Activated CD4-positive, alpha-beta memory T cell treated with anti-CD3 and anti-CD28 coated beads, Interleukin-2, amount 10 ng/mL, durations not matched to agents 7 days and 5 days (primary cell): ENCODE measurements around the gene MRPL51. TPM values are rescaled to one million over a fixed set of nuclear protein-coding genes. Genes with fewer than 3 reads are reported as not detected.
"Not testable (repeated sequence)": the region's sequence is repeated elsewhere in the genome, so short reads cannot be mapped to it uniquely, and the experiment has no call there.

Experiments
- CTCF ChIA-PET: fragments of 350-600 bp; sonication (Branson Sonifier 250); formaldehyde crosslinking; loops from one replicate; lab custom pipeline; 2021; ENCODE audit warnings: antibody characterized with exemption, inconsistent platforms; lab: Charles Lee
- POLR2A ChIA-PET: fragments of 350-600 bp; sonication (Branson Sonifier 250); formaldehyde crosslinking; loops from one replicate; lab custom pipeline; 2021; ENCODE audit warnings: antibody characterized with exemption; lab: Charles Lee
- DNase-seq: peaks from one replicate; pipeline ENCODE4 v3.0.0-alpha.2; 2020
- H3K27ac Mint-ChIP-seq: one replicate; pipeline ENCODE4 v1.8.0; 2021; ENCODE audit warnings: mild to moderate bottlenecking, mixed read lengths
- H3K27me3 Mint-ChIP-seq: one replicate; pipeline ENCODE4 v1.8.0; 2021; ENCODE audit warnings: mixed read lengths
- H3K36me3 Mint-ChIP-seq: one replicate; pipeline ENCODE4 v1.8.0; 2021; ENCODE audit warnings: low read depth, mixed read lengths
- H3K4me1 Mint-ChIP-seq: one replicate; pipeline ENCODE4 v1.8.0; 2021; ENCODE audit warnings: mixed read lengths
- H3K4me3 Mint-ChIP-seq: one replicate; pipeline ENCODE4 v1.8.0; 2021; ENCODE audit warnings: mild to moderate bottlenecking, mixed read lengths
- H3K9me3 Mint-ChIP-seq: one replicate; pipeline ENCODE4 v1.8.0; 2021; ENCODE audit warnings: mixed read lengths
- total RNA-seq, 2 experiments: library from RNA; stranded (reverse); gene quantifications; one replicate each; pipeline ENCODE4 v1.2.3, GENCODE V29; 2021

MRPL51 gene
- total RNA-seq = 100 to 1,000 TPM; 204 to 208 TPM

GRCh38 chr12:6492838-6493496, at the start of gene MRPL51:
MRPL51 (minus strand) TSS chr12:6493262; CDS start chr12:6493136, 126 bp downstream.
- no peaks in the 10 kb centered on the region for H3K9me3 Mint-ChIP-seq
- H3K36me3 Mint-ChIP-seq = peaks cover 48% of the 10 kb centered on the region
- ChIA-PET CTCF (interaction anchor here (0.7 to 2.2 kb wide), 11 partner anchors 19 to 260 kb away, joined by 3 to 8 read pairs (median 4); partner anchors contain the start of genes GAPDH, MLF2, NOP2 and VAMP1), POLR2A (interaction anchor here (0.6 to 10.2 kb wide), 40 partner anchors 9 to 433 kb away, joined by 3 to 163 read pairs (median 4); partner anchors contain the start of genes CD27, CDCA3, COPS7A and GAPDH)
- peak within 1 kb of the TSS; percentile 98 for H3K27ac Mint-ChIP-seq
- peaks cover 40% of the 10 kb centered on the region for H3K4me1 Mint-ChIP-seq
- DNase-seq = peak; percentile 96
- H3K4me3 Mint-ChIP-seq = peak within 1 kb of the TSS; percentile 96
- H3K27me3 Mint-ChIP-seq = no peaks in the 10 kb centered on the region

- H3K27me3 Mint-ChIP-seq = no peaks in the 10 kb centered on the region
- H3K27ac Mint-ChIP-seq = peak overlapping the region; percentile 4
- DNase-seq = no peak
- peaks cover 54% of the 10 kb centered on the region for H3K4me1 Mint-ChIP-seq
- CTCF ChIA-PET = interaction anchor here (5.9 kb wide), 1 partner anchor 10 kb away, joined by 115 read pairs; the partner anchor contains the start of gene IFFO1
- H3K4me3 Mint-ChIP-seq = no peak overlapping the region
- POLR2A ChIA-PET = interaction anchor here (1.6 kb wide), 1 partner anchor 10 kb away, joined by 4 read pairs; no protein-coding TSS in a partner anchor
- peaks cover 57% of the 10 kb centered on the region for H3K36me3 Mint-ChIP-seq
- H3K9me3 Mint-ChIP-seq = no peaks in the 10 kb centered on the region
These were observed 49.3 kb upstream of the MRPL51 start for GRCh38 chr12:6542209-6543009.

- no peaks in the 10 kb centered on the region for H3K27me3 Mint-ChIP-seq
- peaks cover 57% of the 10 kb centered on the region for H3K36me3 Mint-ChIP-seq
- no peak for DNase-seq
- ChIA-PET POLR2A (interaction anchor here (7.6 to 7.9 kb wide), 2 partner anchors 12 to 71 kb away, joined by 88 to 201 read pairs; partner anchors contain the start of genes IFFO1 and VAMP1), CTCF (interaction anchor here (2.8 to 5.9 kb wide), 3 partner anchors 10 to 117 kb away, joined by 10 to 115 read pairs (median 45); partner anchors contain the start of gene IFFO1)
- no peaks in the 10 kb centered on the region for H3K9me3 Mint-ChIP-seq
- no peak overlapping the region for H3K4me3 Mint-ChIP-seq
- H3K27ac Mint-ChIP-seq = peak overlapping the region; percentile 88
- H3K4me1 Mint-ChIP-seq = peaks cover 62% of the 10 kb centered on the region
These were observed 48.5 kb upstream of the MRPL51 start for GRCh38 chr12:6541371-6542165.

GRCh38 chr12:6540181-6540877, 47.3 kb upstream of the MRPL51 start:
- H3K4me3 Mint-ChIP-seq = peak overlapping the region; percentile 51
- no peaks in the 10 kb centered on the region for H3K27me3 Mint-ChIP-seq
- no peaks in the 10 kb centered on the region for H3K9me3 Mint-ChIP-seq
- peak overlapping the region; percentile 88 for H3K27ac Mint-ChIP-seq
- ChIA-PET CTCF (interaction anchor here (0.7 to 5.9 kb wide), 6 partner anchors 12 to 116 kb away, joined by 3 to 115 read pairs (median 7); partner anchors contain the start of genes IFFO1 and VAMP1), POLR2A (interaction anchor here (0.6 to 7.9 kb wide), 17 partner anchors 13 to 398 kb away, joined by 3 to 201 read pairs (median 4); partner anchors contain the start of genes IFFO1, MRPL51, NOP2 and VAMP1)
- peak; percentile 70 for DNase-seq
- peaks cover 66% of the 10 kb centered on the region for H3K4me1 Mint-ChIP-seq
- H3K36me3 Mint-ChIP-seq = peaks cover 61% of the 10 kb centered on the region

- Mint-ChIP-seq H3K27me3 (no peaks in the 10 kb centered on the region), H3K4me1 (peaks cover 66% of the 10 kb centered on the region), H3K36me3 (peaks cover 67% of the 10 kb centered on the region), H3K4me3 (peak overlapping the region; percentile 44), H3K27ac (peak overlapping the region; percentile 88), H3K9me3 (no peaks in the 10 kb centered on the region)
- POLR2A ChIA-PET = interaction anchor here (0.6 to 7.9 kb wide), 19 partner anchors 13 to 398 kb away, joined by 3 to 201 read pairs (median 4); partner anchors contain the start of genes IFFO1, MRPL51, NOP2 and VAMP1
- no peak for DNase-seq
- CTCF ChIA-PET = interaction anchor here (0.6 to 5.9 kb wide), 8 partner anchors 10 to 115 kb away, joined by 3 to 115 read pairs (median 4); partner anchors contain the start of genes IFFO1 and VAMP1
These were observed 46.7 kb upstream of the MRPL51 start for GRCh38 chr12:6539707-6540134.

GRCh38 chr12:6539314-6539682, 46.2 kb upstream of the MRPL51 start:
- no peak for DNase-seq
- ChIA-PET CTCF (interaction anchor here (0.6 to 5.9 kb wide), 6 partner anchors 10 to 115 kb away, joined by 3 to 115 read pairs (median 8); partner anchors contain the start of genes IFFO1 and VAMP1), POLR2A (interaction anchor here (0.6 to 7.9 kb wide), 19 partner anchors 10 to 326 kb away, joined by 3 to 201 read pairs (median 4); partner anchors contain the start of genes IFFO1, MRPL51, NOP2 and VAMP1)
- Mint-ChIP-seq H3K4me3 (peak overlapping the region; percentile 44), H3K36me3 (peaks cover 68% of the 10 kb centered on the region), H3K4me1 (peaks cover 66% of the 10 kb centered on the region), H3K27me3 (no peaks in the 10 kb centered on the region), H3K9me3 (no peaks in the 10 kb centered on the region), H3K27ac (peak overlapping the region; percentile 74)

GRCh38 chr12:6538420-6539313, 45.6 kb upstream of the MRPL51 start:
- H3K27me3 Mint-ChIP-seq = no peaks in the 10 kb centered on the region
- peak overlapping the region; percentile 97 for H3K27ac Mint-ChIP-seq
- no peaks in the 10 kb centered on the region for H3K9me3 Mint-ChIP-seq
- peaks cover 73% of the 10 kb centered on the region for H3K36me3 Mint-ChIP-seq
- no peak for DNase-seq
- CTCF ChIA-PET = interaction anchor here (0.6 to 5.9 kb wide), 21 partner anchors 9 to 248 kb away, joined by 3 to 115 read pairs (median 5); partner anchors contain the start of genes IFFO1, MRPL51, TAPBPL and VAMP1
- POLR2A ChIA-PET = interaction anchor here (0.8 to 7.9 kb wide), 24 partner anchors 9 to 327 kb away, joined by 3 to 201 read pairs (median 4); partner anchors contain the start of genes COPS7A, IFFO1, MRPL51 and NOP2
- peak overlapping the region; percentile 17 for H3K4me3 Mint-ChIP-seq
- H3K4me1 Mint-ChIP-seq = peaks cover 68% of the 10 kb centered on the region

- Mint-ChIP-seq H3K4me1 (peaks cover 73% of the 10 kb centered on the region), H3K4me3 (peak overlapping the region; percentile 96), H3K36me3 (peaks cover 78% of the 10 kb centered on the region), H3K27ac (peak overlapping the region; percentile 97)
- POLR2A ChIA-PET = interaction anchor here (0.7 to 7.9 kb wide), 19 partner anchors 11 to 315 kb away, joined by 3 to 201 read pairs (median 4); partner anchors contain the start of genes COPS7A, IFFO1, MRPL51 and NOP2
- H3K9me3 Mint-ChIP-seq, H3K27me3 Mint-ChIP-seq: not testable (repeated sequence)
- DNase-seq = peak; percentile 88
- CTCF ChIA-PET = interaction anchor here (0.6 to 5.9 kb wide), 31 partner anchors 10 to 422 kb away, joined by 3 to 115 read pairs (median 4); partner anchors contain the start of genes COPS7A, IFFO1, MRPL51 and TAPBPL
These were observed 44.7 kb upstream of the MRPL51 start for GRCh38 chr12:6537580-6538419.

GRCh38 chr12:6536894-6537579, 44.0 kb upstream of the MRPL51 start:
- ChIA-PET POLR2A (interaction anchor here (0.7 to 7.9 kb wide), 23 partner anchors 10 to 315 kb away, joined by 3 to 201 read pairs (median 8); partner anchors contain the start of genes CD27, CDCA3, COPS7A and IFFO1), CTCF (interaction anchor here (0.6 to 5.9 kb wide), 30 partner anchors 9 to 423 kb away, joined by 3 to 115 read pairs (median 4); partner anchors contain the start of genes COPS7A, IFFO1, MRPL51 and TAPBPL)
- Mint-ChIP-seq H3K4me3 (peak overlapping the region; percentile 96), H3K4me1 (peaks cover 73% of the 10 kb centered on the region), H3K27ac (peak overlapping the region; percentile 97), H3K36me3 (peaks cover 81% of the 10 kb centered on the region), H3K9me3 (no peaks in the 10 kb centered on the region), H3K27me3 (no peaks in the 10 kb centered on the region)
- peak; percentile 33 for DNase-seq
